Measurements from ENCODE around the gene NPTX1. TPM values are rescaled to one million over a fixed set of nuclear protein-coding genes. Genes with fewer than 3 reads are reported as not detected.

The NPTX1 gene
- total RNA-seq, 4 donors from 2014 or later = 0.92 to 0.98 TPM; not detected in 2

GRCh38 chr17:80446645-80447405 lies 29.6 kb downstream of the NPTX1 start:
- no peak overlapping the region for H3K4me3 ChIP-seq (replicated peaks in 1 of 3)
- TF ChIP-seq CTCF (IDR thresholded peaks at IDR 0.05) (no peak), POLR2A (IDR thresholded peaks at IDR 0.05) (no peak)
- no peaks in the 10 kb centered on the region for H3K27me3 ChIP-seq
- intact Hi-C loops (cut with DNase I) = no loop called here
- H3K9me3 ChIP-seq = no peaks in the 10 kb centered on the region
- WGBS, 2 donors = 79 to 83% methylated on average over 11 to 12 of the region's 12 CpGs
- DNase-seq = no peak
- no peaks in the 10 kb centered on the region for H3K36me3 ChIP-seq
- no peaks in the 10 kb centered on the region for H3K4me1 ChIP-seq
- H3K27ac ChIP-seq = no peak overlapping the region

- TF ChIP-seq POLR2A (IDR thresholded peaks at IDR 0.05) (no peak), CTCF (IDR thresholded peaks at IDR 0.05) (no peak)
- DNase-seq = no peak
- no peaks in the 10 kb centered on the region for H3K4me1 ChIP-seq
These were observed 30.7 kb downstream of the NPTX1 start for GRCh38 chr17:80445726-80446110.

GRCh38 chr17:80445007-80445725 lies 31.2 kb downstream of the NPTX1 start:
- TF ChIP-seq CTCF (IDR thresholded peaks at IDR 0.05) = no peak
- TF ChIP-seq POLR2A (IDR thresholded peaks at IDR 0.05) = no peak
- DNase-seq = no peak
- WGBS, 2 donors = 40 to 71% methylated on average over 4 to 15 of the region's 26 CpGs

More at GRCh38 chr17:80445726-80446110, 30.7 kb downstream of the NPTX1 start:
- 78% methylated on average over 8 of the region's 10 CpGs; no CpG with 5 or more reads in 1 of the 2 donors for WGBS, 2 donors
- Histone ChIP-seq H3K36me3 (no peaks in the 10 kb centered on the region), H3K27ac (no peak overlapping the region), H3K27me3 (no peaks in the 10 kb centered on the region), H3K4me3 (replicated peaks in 1 of 3) (no peak overlapping the region), H3K9me3 (no peaks in the 10 kb centered on the region)
- intact Hi-C loops (cut with DNase I) = no loop called here

GRCh38 chr17:80444644-80444979 lies 31.8 kb downstream of the NPTX1 start:
- no peak for TF ChIP-seq CTCF (IDR thresholded peaks at IDR 0.05)
- TF ChIP-seq POLR2A (IDR thresholded peaks at IDR 0.05) = no peak
- intact Hi-C loops (cut with DNase I) = no loop called here
- H3K36me3 ChIP-seq = no peaks in the 10 kb centered on the region
- H3K4me1 ChIP-seq = no peaks in the 10 kb centered on the region
- 56% methylated on average over 5 of the region's 6 CpGs; no CpG with 5 or more reads in 1 of the 2 donors for WGBS, 2 donors
- no peak for DNase-seq
- H3K9me3 ChIP-seq = no peaks in the 10 kb centered on the region
- H3K27me3 ChIP-seq = no peaks in the 10 kb centered on the region
- no peak overlapping the region for H3K4me3 ChIP-seq (replicated peaks in 1 of 3)
- no peak overlapping the region for H3K27ac ChIP-seq

More at GRCh38 chr17:80445007-80445725, 31.2 kb downstream of the NPTX1 start:
- H3K9me3 ChIP-seq = no peaks in the 10 kb centered on the region
- H3K4me1 ChIP-seq = no peaks in the 10 kb centered on the region
- H3K27me3 ChIP-seq = no peaks in the 10 kb centered on the region
- H3K4me3 ChIP-seq (replicated peaks in 1 of 3) = no peak overlapping the region
- intact Hi-C loops (cut with DNase I) = no loop called here
- H3K27ac ChIP-seq = no peak overlapping the region
- no peaks in the 10 kb centered on the region for H3K36me3 ChIP-seq

Measured in thyroid gland (tissue), 4 donors.